ENCODE data around the gene HELZ. TPM values are rescaled to one million over a fixed set of nuclear protein-coding genes. Genes with fewer than 3 reads are reported as not detected.
"Not testable (repeated sequence)": the region's sequence is repeated elsewhere in the genome, so short reads cannot be mapped to it uniquely, and the experiment has no call there.

HELZ gene
- total and polyA plus RNA-seq, 9 donors = 8.4 to 72.8 (median 55.5) TPM

GRCh38 chr17:67096609-67097008, 148.4 kb downstream of the HELZ start:
- 98 to 100% (median 98%) methylated on average over 1 of the region's 1 CpG for WGBS, 3 donors
- intact Hi-C loops (cut with DNase I) = no loop called here
- no peaks in the 10 kb centered on the region for H3K9me3 ChIP-seq
- peaks cover 2% of the 10 kb centered on the region for H3K4me1 ChIP-seq (ENCODE audit: insufficient read depth)
- H3K27me3 ChIP-seq = no peaks in the 10 kb centered on the region
- H3K4me3 ChIP-seq = no peak overlapping the region
- no peak overlapping the region for H3K27ac ChIP-seq
- DNase-seq = no peak
- no peak for TF ChIP-seq EP300 (IDR thresholded peaks at IDR 0.05)
- TF ChIP-seq CTCF (IDR thresholded peaks at IDR 0.05) = no peak
- TF ChIP-seq POLR2A (IDR thresholded peaks at IDR 0.05) = no peak
- H3K36me3 ChIP-seq = no peaks in the 10 kb centered on the region

- TF ChIP-seq EP300 (IDR thresholded peaks at IDR 0.05) (no peak), CTCF (IDR thresholded peaks at IDR 0.05) (no peak), POLR2A (IDR thresholded peaks at IDR 0.05) (no peak)
Observed at GRCh38 chr17:67095803-67096202, 149.2 kb downstream of the HELZ start.

GRCh38 chr17:67095291-67095690, 149.7 kb downstream of the HELZ start:
- intact Hi-C loops (cut with DNase I); H3K9me3 ChIP-seq; H3K27ac ChIP-seq; H3K27me3 ChIP-seq; H3K4me3 ChIP-seq; H3K36me3 ChIP-seq; H3K4me1 ChIP-seq (ENCODE audit: insufficient read depth): not testable (repeated sequence)
- 10 to 32% (median 27%) methylated on average over 1 of the region's 1 CpG for WGBS, 3 donors
- peak; percentile 43 to 77 (median 61) for DNase-seq

More at GRCh38 chr17:67095803-67096202, 149.2 kb downstream of the HELZ start:
- no peak overlapping the region for H3K27ac ChIP-seq
- no peak overlapping the region for H3K4me3 ChIP-seq
- intact Hi-C loops (cut with DNase I) = no loop called here
- 89 to 100% (median 92%) methylated on average over 1 of the region's 1 CpG for WGBS, 3 donors
- H3K36me3 ChIP-seq = no peaks in the 10 kb centered on the region
- H3K9me3 ChIP-seq = no peaks in the 10 kb centered on the region
- peaks cover 2% of the 10 kb centered on the region for H3K4me1 ChIP-seq (ENCODE audit: insufficient read depth)
- DNase-seq = no peak
- no peaks in the 10 kb centered on the region for H3K27me3 ChIP-seq

GRCh38 chr17:67093348-67093747, 151.6 kb downstream of the HELZ start:
- no peak for DNase-seq
- Histone ChIP-seq H3K4me3 (no peak overlapping the region), H3K27ac (no peak overlapping the region), H3K27me3 (no peaks in the 10 kb centered on the region), H3K4me1 (ENCODE audit: insufficient read depth) (peaks cover 2% of the 10 kb centered on the region), H3K36me3 (no peaks in the 10 kb centered on the region), H3K9me3 (no peaks in the 10 kb centered on the region)
- TF ChIP-seq POLR2A (IDR thresholded peaks at IDR 0.05) (no peak), CTCF (IDR thresholded peaks at IDR 0.05) (no peak), EP300 (IDR thresholded peaks at IDR 0.05) (no peak)
- 85 to 89% (median 87%) methylated on average over 2 of the region's 2 CpGs for WGBS, 3 donors
- intact Hi-C loops (cut with DNase I) = no loop called here

GRCh38 chr17:67092710-67093109, 152.3 kb downstream of the HELZ start:
- WGBS, 3 donors = 49 to 62% (median 62%) methylated on average over 7 of the region's 7 CpGs
- DNase-seq = not testable (repeated sequence)

GRCh38 chr17:67092291-67092690, 152.7 kb downstream of the HELZ start:
- H3K9me3 ChIP-seq = no peaks in the 10 kb centered on the region
- peaks cover 2% of the 10 kb centered on the region for H3K4me1 ChIP-seq (ENCODE audit: insufficient read depth)
- no peak for DNase-seq
- H3K4me3 ChIP-seq = no peak overlapping the region
- no peak overlapping the region for H3K27ac ChIP-seq
- H3K36me3 ChIP-seq = no peaks in the 10 kb centered on the region
- no peak for TF ChIP-seq CTCF (IDR thresholded peaks at IDR 0.05)
- no peak for TF ChIP-seq EP300 (IDR thresholded peaks at IDR 0.05)
- no peak for TF ChIP-seq POLR2A (IDR thresholded peaks at IDR 0.05)
- intact Hi-C loops (cut with DNase I) = no loop called here
- 82 to 89% (median 85%) methylated on average over 5 of the region's 5 CpGs for WGBS, 3 donors
- no peaks in the 10 kb centered on the region for H3K27me3 ChIP-seq

More at GRCh38 chr17:67092710-67093109, 152.3 kb downstream of the HELZ start:
- intact Hi-C loops (cut with DNase I); H3K4me1 ChIP-seq (ENCODE audit: insufficient read depth); H3K4me3 ChIP-seq; H3K36me3 ChIP-seq; H3K27me3 ChIP-seq; H3K9me3 ChIP-seq; H3K27ac ChIP-seq: not testable (repeated sequence)

Data from ovary (tissue), 9 donors.